HCT116 (cell line): ENCODE data around the gene WWOX. TPM values are rescaled to one million over a fixed set of nuclear protein-coding genes. Genes with fewer than 3 reads are reported as not detected.
"Not testable (repeated sequence)": the region's sequence is repeated elsewhere in the genome, so short reads cannot be mapped to it uniquely, and the experiment has no call there.

ENCODE experiments used
- ATAC-seq: fragments of 200-7000 bp; cut with Tn5 transposase; 2 replicates; pipeline ENCODE4 v1.9.1; 2020; ENCODE audit warnings: mild to moderate bottlenecking, moderate library complexity
- BruUV-seq: library from RNA; stranded (reverse); fragments of 400-500 nt; replicated peaks from 2 replicates; lab custom pipeline; 2021; lab: Mats Ljungman, UMichigan
- CTCF ChIA-PET: fragments of 300-600 bp; sonication (Branson Sonifier 250); formaldehyde crosslinking; loops from one replicate; lab custom pipeline; 2021; ENCODE audit warnings: antibody characterized with exemption; lab: Charles Lee
- POLR2A ChIA-PET: fragments of 300-600, 350-600 bp; sonication (Branson Sonifier 250); formaldehyde crosslinking; loops from one replicate; lab custom pipeline; 2021; ENCODE audit warnings: antibody characterized with exemption; lab: Charles Lee
- RAD21 ChIA-PET, 2 experiments: fragments of 300-600 bp; sonication (Branson Sonifier 250); formaldehyde crosslinking; loops; one replicate each; lab custom pipeline; 2023; ENCODE audit warnings: low total read pairs in 2 of 2; ENCODE audit not compliant: uncharacterized antibody in 2 of 2, unreplicated experiment in 2 of 2, low non-redundant PET in 1 of 2; lab: Charles Lee
- DNase-seq: peaks from one replicate; pipeline ENCODE4 v3.0.0-alpha.2; 2010; ENCODE audit warnings: low read depth, low spot score
- H2AFZ ChIP-seq: fragments of 200-600 bp; shearing (Covaris generic), sonication (generic); 2 replicates; pipeline ENCODE4 v1.6.1; 2017; ENCODE audit warnings: low read depth, mixed run types, mixed read lengths, antibody characterized with exemption, low read length; ENCODE audit not compliant: poor library complexity, severe bottlenecking
- H3K27ac ChIP-seq: 2 replicates; pipeline ENCODE4 v1.5.1; 2012; ENCODE audit warnings: low read depth, low read length
- H3K27me3 ChIP-seq: fragments of 200-600 bp; sonication (generic); 2 replicates; pipeline ENCODE4 v1.6.1; 2016; ENCODE audit warnings: mixed run types, low read length, mixed read lengths; ENCODE audit not compliant: insufficient read depth
- H3K36me3 ChIP-seq, 2 experiments: fragments of 200-500 bp in 1 of 2; fragments of 200-600 bp in 1 of 2; sonication (Bioruptor generic) in 1 of 2; sonication (generic) in 1 of 2; 2 replicates each; pipeline versions ENCODE4 v1.5.1 to v1.6.1; 2014 to 2016; ENCODE audit warnings: low read length in 2 of 2, inconsistent platforms in 1 of 2, mixed read lengths in 1 of 2, mixed run types in 1 of 2; ENCODE audit not compliant: insufficient read depth in 2 of 2, control insufficient read depth in 1 of 2
- H3K4me1 ChIP-seq, 2 experiments: fragments of 200-600 bp in 1 of 2; sonication (generic) in 1 of 2; 2 replicates each; pipeline versions ENCODE4 v1.5.1 to v1.6.1; 2012 to 2017; ENCODE audit warnings: low read length in 2 of 2, inconsistent platforms in 1 of 2, mild to moderate bottlenecking in 1 of 2, mixed read lengths in 1 of 2, mixed run types in 1 of 2, moderate library complexity in 1 of 2; ENCODE audit not compliant: insufficient read depth in 2 of 2, control insufficient read depth in 1 of 2
- H3K4me2 ChIP-seq: fragments of 200-600 bp; sonication (generic); 2 replicates; pipeline ENCODE4 v1.6.1; 2017; ENCODE audit warnings: mixed run types, low read length, mixed read lengths
- H3K4me3 ChIP-seq, 2 experiments: fragments of 200-600 bp in 1 of 2; sonication (generic) in 1 of 2; replicated peaks in 1 of 2; 2 replicates each; pipeline ENCODE4 v1.5.1; 2011 to 2016; ENCODE audit warnings: low read length in 2 of 2, control low read depth in 1 of 2, low read depth in 1 of 2, mild to moderate bottlenecking in 1 of 2, mixed read lengths in 1 of 2, mixed run types in 1 of 2
- H3K79me2 ChIP-seq: fragments of 200-600 bp; sonication (generic); 2 replicates; pipeline ENCODE4 v1.6.1; 2017; ENCODE audit warnings: mild to moderate bottlenecking, mixed run types, low read length, moderate library complexity, mixed read lengths; ENCODE audit not compliant: insufficient read depth
- H3K9ac ChIP-seq: fragments of 200-600 bp; sonication (generic); 2 replicates; pipeline ENCODE4 v1.6.1; 2016; ENCODE audit warnings: low read length, mixed read lengths
- H3K9me2 ChIP-seq: fragments of 200-600 bp; sonication (generic), shearing (Covaris generic); 2 replicates; pipeline ENCODE4 v1.6.1; 2017; ENCODE audit warnings: mixed run types, mild to moderate bottlenecking, moderate library complexity; ENCODE audit not compliant: insufficient read depth
- H3K9me3 ChIP-seq, 2 experiments: fragments of 200-500 bp in 1 of 2; fragments of 200-600 bp in 1 of 2; sonication (Bioruptor generic) in 1 of 2; sonication (generic) in 1 of 2; 2 replicates each; pipeline ENCODE4 v1.6.1; 2014 to 2017; ENCODE audit warnings: low read length in 2 of 2, mixed read lengths in 2 of 2, inconsistent platforms in 1 of 2, low read depth in 1 of 2, mild to moderate bottlenecking in 1 of 2, mixed run types in 1 of 2, moderate library complexity in 1 of 2; ENCODE audit not compliant: control insufficient read depth in 1 of 2, insufficient read depth in 1 of 2
- H4K20me1 ChIP-seq: fragments of 200-600 bp; sonication (generic), shearing (Covaris generic); 2 replicates; pipeline ENCODE4 v1.6.1; 2017; ENCODE audit warnings: mixed run types, mild to moderate bottlenecking, moderate library complexity; ENCODE audit not compliant: insufficient read depth
- CEBPB ChIP-seq: IDR thresholded peaks from 2 replicates; pipeline ENCODE4 v1.6.1; 2012; ENCODE audit warnings: low read depth
- ELF1 ChIP-seq: IDR thresholded peaks from 2 replicates; pipeline ENCODE4 v1.6.1; 2012; ENCODE audit warnings: low read depth, borderline replicate concordance
- POLR2A ChIP-seq: IDR thresholded peaks from 2 replicates; pipeline ENCODE4 v1.7.0; 2011; ENCODE audit warnings: borderline replicate concordance; ENCODE audit not compliant: insufficient read depth, insufficient read length; ENCODE audit errors: extremely low read depth
- SRF ChIP-seq: IDR thresholded peaks from 2 replicates; pipeline ENCODE4 v1.6.1; 2012; ENCODE audit warnings: low read depth
- TCF7L2 ChIP-seq: IDR thresholded peaks from 2 replicates; pipeline ENCODE4 v1.7.0; 2011; ENCODE audit warnings: borderline replicate concordance, inconsistent platforms; ENCODE audit not compliant: insufficient read depth, insufficient read length; ENCODE audit errors: extremely low read depth
- YY1 ChIP-seq: IDR thresholded peaks from 2 replicates; pipeline ENCODE4 v1.6.1; 2011; ENCODE audit warnings: low read length, low read depth, moderate library complexity, mild to moderate bottlenecking; ENCODE audit not compliant: insufficient replicate concordance; ENCODE audit errors: extremely low read depth
- intact Hi-C: fragments of 100-400 bp; cut with micrococcal nuclease; formaldehyde crosslinking; loops from 2 replicates; pipeline ENCODE4 v1.10.0; 2022
- total RNA-seq: library from RNA; stranded (reverse); gene quantifications from one replicate; pipeline ENCODE4 v1.2.1, GENCODE V29; 2021; ENCODE audit not compliant: unreplicated experiment

The WWOX gene
- total RNA-seq, 1 experiment from 2014 or later, result 13.7 TPM

DNA sequence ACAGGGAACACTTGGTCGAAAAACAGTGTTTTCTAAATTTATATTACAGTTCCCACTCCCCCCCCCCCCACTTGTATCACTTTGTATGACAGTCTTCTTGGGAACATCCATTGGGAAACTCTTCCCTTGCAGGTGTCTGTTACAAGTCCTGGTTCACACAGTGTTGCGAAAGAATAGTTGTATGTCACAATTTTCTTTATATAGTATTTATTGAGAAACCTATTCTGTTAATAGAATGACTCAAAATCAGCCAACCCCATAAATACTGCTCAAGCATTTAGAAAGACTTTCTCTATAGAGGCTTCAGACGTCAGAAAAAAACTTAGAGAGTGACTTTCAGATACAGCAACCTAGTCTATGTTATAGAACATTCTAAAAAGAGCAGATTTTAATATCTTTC lies 414.4 kb downstream of the WWOX start:
- H3K27ac ChIP-seq, result no peak overlapping the region
- H3K9ac ChIP-seq, result no peak overlapping the region
- no peaks in the 10 kb centered on the region for H3K27me3 ChIP-seq
- no peaks in the 10 kb centered on the region for H3K36me3 ChIP-seq
- no peak overlapping the region for H3K4me2 ChIP-seq
- H3K4me3 ChIP-seq, result no peak overlapping the region
- ChIA-PET POLR2A (no interaction called here), RAD21 (no interaction called here), CTCF (no interaction called here)
- H3K4me1 ChIP-seq, result no peaks in the 10 kb centered on the region
- no TSS peak for BruUV-seq
- H4K20me1 ChIP-seq, result no peaks in the 10 kb centered on the region
- intact Hi-C loops, result no loop called here
- ATAC-seq (no peak), DNase-seq (no peak)
- TF ChIP-seq TCF7L2, result no peak
- no peak for TF ChIP-seq CEBPB
- no peak for TF ChIP-seq YY1
- no peak for TF ChIP-seq SRF
- TF ChIP-seq ELF1, result no peak
- no peak for TF ChIP-seq POLR2A
- H3K9me3 ChIP-seq, result no peaks in the 10 kb centered on the region
- H3K79me2 ChIP-seq, result no peaks in the 10 kb centered on the region
- H2AFZ ChIP-seq, result no peak overlapping the region
- no peaks in the 10 kb centered on the region for H3K9me2 ChIP-seq

GRCh38 chr16:78514888-78515287 lies 415.4 kb downstream of the WWOX start:
- RAD21 ChIA-PET, H3K27ac ChIP-seq, H3K4me1 ChIP-seq, BruUV-seq, H3K4me3 ChIP-seq, H3K27me3 ChIP-seq, H3K9me3 ChIP-seq, H4K20me1 ChIP-seq, ATAC-seq, DNase-seq, H3K4me2 ChIP-seq, intact Hi-C loops, POLR2A ChIA-PET, H2AFZ ChIP-seq, H3K9me2 ChIP-seq, H3K79me2 ChIP-seq, H3K36me3 ChIP-seq, H3K9ac ChIP-seq: not testable (repeated sequence)
- CTCF ChIA-PET, result interaction anchor here (0.6 kb wide), 1 partner anchor 307 kb away, joined by 3 read pairs; no protein-coding TSS in a partner anchor
